ENCODE measurements around the gene SPRR2G.
"Not testable (repeated sequence)": the region's sequence is repeated elsewhere in the genome, so short reads cannot be mapped to it uniquely, and the experiment has no call there.

SPRR2G gene

GRCh38 chr1:153113416-153113815 lies 37.3 kb downstream of the SPRR2G start, which contains the start of gene SPRR2F:
SPRR2F (minus strand) TSS chr1:153113516; CDS start chr1:153112733, 783 bp downstream.
- DNase-seq (ENCODE audit: low spot score), result no peak

GRCh38 chr1:153112454-153112853 lies 38.2 kb downstream of the SPRR2G start:
- not testable (repeated sequence) for DNase-seq (ENCODE audit: low spot score)

GRCh38 chr1:153100245-153100644 lies 50.4 kb downstream of the SPRR2G start:
- no peak for DNase-seq (ENCODE audit: low spot score)

All from GM03348 (cell line).